ENCODE measurements around the gene FAF1. TPM values are rescaled to one million over a fixed set of nuclear protein-coding genes. Genes with fewer than 3 reads are reported as not detected.

The FAF1 gene
- total and polyA plus RNA-seq, 2 donors (not counting 3 experiments of a cell fraction or from before 2014, with no cell fraction given) = 9.0 to 57.6 TPM

GRCh38 chr1:51002516-51002915, 42.4 kb upstream of the FAF1 start:
- Histone ChIP-seq H3K27me3 (ENCODE audit: control insufficient read depth in 2 of 2, insufficient read depth in 2 of 2, low read length in 2 of 2) (no peaks in the 10 kb centered on the region), H4K20me1 (replicated peaks; ENCODE audit: control insufficient read depth, extremely low read depth, insufficient read depth, low read length) (no peaks in the 10 kb centered on the region), H3K9me1 (replicated peaks; ENCODE audit: control insufficient read depth, extremely low read depth, insufficient read depth, low read length) (no peaks in the 10 kb centered on the region), H3K79me2 (ENCODE audit: control insufficient read depth, insufficient read depth, low read length) (no peaks in the 10 kb centered on the region), H3K4me2 (ENCODE audit: insufficient read depth, low read length) (no peak overlapping the region), H3K4me3 (replicated peaks in 1 of 3; ENCODE audit: insufficient read depth in 1 of 3, low read depth in 1 of 3, low read length in 3 of 3) (no peak overlapping the region), H3K9me3 (replicated peaks; ENCODE audit: control insufficient read depth, insufficient read depth, low read length) (no peaks in the 10 kb centered on the region), H2AFZ (ENCODE audit: low read depth, low read length) (no peak overlapping the region), H3K27ac (ENCODE audit: insufficient read depth, low read depth, low read length) (no peak overlapping the region), H3K9ac (replicated peaks; ENCODE audit: extremely low read depth, insufficient read depth, low read length) (no peak overlapping the region), H3K36me3 (ENCODE audit: control insufficient read depth in 2 of 2, extremely low read depth in 1 of 2, insufficient read depth in 2 of 2, low read length in 2 of 2) (no peaks in the 10 kb centered on the region), H3K4me1 (ENCODE audit: control insufficient read depth, extremely low read depth, insufficient read depth, low read length) (no peaks in the 10 kb centered on the region)
- no TSS peak for BruUV-seq (replicated peaks)
- no peak for TF ChIP-seq POLR2AphosphoS5 (IDR thresholded peaks at IDR 0.05; ENCODE audit: insufficient read depth, low read depth, low read length)
- no peak for TF ChIP-seq JUN (IDR thresholded peaks at IDR 0.05; ENCODE audit: borderline replicate concordance, insufficient read depth, insufficient read length, low read depth)
- TF ChIP-seq EZH2 (IDR thresholded peaks at IDR 0.05; ENCODE audit: borderline replicate concordance, low read depth, low read length, severe bottlenecking) = no peak
- TF ChIP-seq GATA2 (IDR thresholded peaks at IDR 0.05; ENCODE audit: insufficient read depth, insufficient read length, low read depth, low read length) = no peak
- TF ChIP-seq FOS (IDR thresholded peaks at IDR 0.05; ENCODE audit: borderline replicate concordance, insufficient read depth, low read length) = no peak
- TF ChIP-seq, protein P1, sequence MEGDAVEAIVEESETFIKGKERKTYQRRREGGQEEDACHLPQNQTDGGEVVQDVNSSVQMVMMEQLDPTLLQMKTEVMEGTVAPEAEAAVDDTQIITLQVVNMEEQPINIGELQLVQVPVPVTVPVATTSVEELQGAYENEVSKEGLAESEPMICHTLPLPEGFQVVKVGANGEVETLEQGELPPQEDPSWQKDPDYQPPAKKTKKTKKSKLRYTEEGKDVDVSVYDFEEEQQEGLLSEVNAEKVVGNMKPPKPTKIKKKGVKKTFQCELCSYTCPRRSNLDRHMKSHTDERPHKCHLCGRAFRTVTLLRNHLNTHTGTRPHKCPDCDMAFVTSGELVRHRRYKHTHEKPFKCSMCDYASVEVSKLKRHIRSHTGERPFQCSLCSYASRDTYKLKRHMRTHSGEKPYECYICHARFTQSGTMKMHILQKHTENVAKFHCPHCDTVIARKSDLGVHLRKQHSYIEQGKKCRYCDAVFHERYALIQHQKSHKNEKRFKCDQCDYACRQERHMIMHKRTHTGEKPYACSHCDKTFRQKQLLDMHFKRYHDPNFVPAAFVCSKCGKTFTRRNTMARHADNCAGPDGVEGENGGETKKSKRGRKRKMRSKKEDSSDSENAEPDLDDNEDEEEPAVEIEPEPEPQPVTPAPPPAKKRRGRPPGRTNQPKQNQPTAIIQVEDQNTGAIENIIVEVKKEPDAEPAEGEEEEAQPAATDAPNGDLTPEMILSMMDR (IDR thresholded peaks at IDR 0.05; ENCODE audit: extremely low read depth in 1 of 2, insufficient read depth in 1 of 2, low read depth in 1 of 2, low read length in 2 of 2) = no peak
- no peak for TF ChIP-seq MAX (IDR thresholded peaks at IDR 0.05; ENCODE audit: insufficient read depth, insufficient read length)
- no peak for TF ChIP-seq POLR2A (IDR thresholded peaks at IDR 0.05; ENCODE audit: low read depth, low read length)
- TF ChIP-seq MYC (IDR thresholded peaks at IDR 0.05; ENCODE audit: low read depth, low read length) = no peak
- CTCF ChIA-PET = no interaction called here
- dilution Hi-C loops (cut with MboI; ENCODE audit: extremely low pct_ligation_motif_present, low sequenced_read_pairs) (no loop called here), intact Hi-C loops (cut with micrococcal nuclease) (no loop called here)
- FAIRE-seq (no peak), DNase-seq (ENCODE audit: low read depth, low spot score) (no peak)
- POLR2A ChIA-PET = no interaction called here
